Transverse colon (tissue), 4 donors: ENCODE results near the gene GRID2IP.

Source experiments
- CTCF ChIP-seq, 5 experiments: fragments of 200-600 bp in 3 of 5; fragments of 450-650 bp in 2 of 5; sonication (generic) in 3 of 5; IDR thresholded peaks; 1 replicate in 2 of 5; 2 replicates in 3 of 5; pipeline ENCODE4 v1.5.1; 2016 to 2017; ENCODE audit warnings: antibody characterized with exemption in 5 of 5, inconsistent platforms in 3 of 5, mild to moderate bottlenecking in 2 of 5, moderate library complexity in 1 of 5
- EP300 ChIP-seq: sonication (generic); formaldehyde crosslinking; IDR thresholded peaks from one replicate; pipeline ENCODE4 v1.6.1; 2017; ENCODE audit warnings: antibody characterized with exemption, low read depth
- POLR2A ChIP-seq: fragments of 450-650 bp; IDR thresholded peaks from one replicate; pipeline ENCODE4 v1.6.1; 2016; ENCODE audit warnings: antibody characterized with exemption, mild to moderate bottlenecking, moderate library complexity
- POLR2AphosphoS5 ChIP-seq, 3 donors: sonication (generic); formaldehyde crosslinking; IDR thresholded peaks; one replicate each; pipeline ENCODE4 v1.6.1; 2016; ENCODE audit warnings: antibody characterized with exemption in 3 of 3

- no peak for TF ChIP-seq CTCF (IDR thresholded peaks at IDR 0.05)
- TF ChIP-seq EP300, result no peak
- no peak for TF ChIP-seq POLR2AphosphoS5 (IDR thresholded peaks at IDR 0.05)
- TF ChIP-seq POLR2A, result no peak
Measured at GRCh38 chr7:6500691-6501090, 50.6 kb downstream of the GRID2IP start.
